K562 (cell line): Measurements from ENCODE around the gene EPHA1. TPM values are rescaled to one million over a fixed set of nuclear protein-coding genes. Genes with fewer than 3 reads are reported as not detected.
A peak's percentile ranks its signal among the peaks of the same experiment; 100 is the strongest.

Source experiments
- ATAC-seq: fragments of 200-7000 bp; cut with Tn5 transposase; 3 replicates; pipeline ENCODE4 v1.9.1; 2020; ENCODE audit warnings: moderate library complexity
- BruUV-seq: library from RNA; stranded (reverse); fragments of 400-500 nt; replicated peaks from 2 replicates; lab custom pipeline; 2021; lab: Mats Ljungman, UMichigan
- CTCF ChIA-PET: fragments of 300-600 bp; formaldehyde crosslinking; extraction: SDS; loops from one replicate; lab custom pipeline; 2021; ENCODE audit warnings: low intra/inter-chr PET ratio; lab: Yijun Ruan, JAX
- POLR2A ChIA-PET: fragments of 300-600, 350-650 bp; sonication (Branson Sonifier 250); formaldehyde crosslinking; extraction: SDS; loops from one replicate; lab custom pipeline; 2021; ENCODE audit warnings: antibody characterized with exemption, inconsistent platforms; lab: Yijun Ruan, JAX
- DNase-seq, 4 experiments: peaks; one replicate each; pipeline versions ENCODE4 v3.0.0 to v3.0.0-alpha.2; 2011 to 2018; ENCODE audit warnings: low spot score in 3 of 4, mixed read lengths in 3 of 4; ENCODE audit errors: extremely low read depth in 1 of 4
- FAIRE-seq: peaks from 2 replicates; lab custom pipeline; 2011; peaks lifted over from hg19 to GRCh38; lab: Jason Lieb, UNC
- H2AFZ ChIP-seq: 2 replicates; pipeline ENCODE4 v1.6.0; 2011; ENCODE audit warnings: low read depth, low read length, control low read depth, inconsistent platforms
- H3K27ac ChIP-seq: fragments of 200-600 bp; 3 replicates; pipeline ENCODE4 v1.8.0; 2011; ENCODE audit warnings: low read depth, mild to moderate bottlenecking, control low read depth, inconsistent platforms, low read length, moderate library complexity, mixed read lengths; ENCODE audit errors: extremely low read depth
- H3K27me3 ChIP-seq, 2 experiments: fragments of 300-600 bp in 1 of 2; 2 replicates in 1 of 2; 3 replicates in 1 of 2; pipeline versions ENCODE4 v1.6.0 to v1.8.0; 2011; ENCODE audit warnings: inconsistent platforms in 2 of 2, low read length in 2 of 2, mild to moderate bottlenecking in 1 of 2, mixed read lengths in 1 of 2, moderate library complexity in 1 of 2; ENCODE audit not compliant: control insufficient read depth in 2 of 2, insufficient read depth in 2 of 2
- H3K36me3 ChIP-seq: fragments of 300-600 bp; 3 replicates; pipeline ENCODE4 v1.8.0; 2011; ENCODE audit warnings: mild to moderate bottlenecking, low read length, inconsistent platforms; ENCODE audit not compliant: control insufficient read depth, insufficient read depth
- H3K4me1 ChIP-seq, 2 experiments: fragments of 200-600 bp in 1 of 2; replicated peaks in 1 of 2; 2 replicates in 1 of 2; 3 replicates in 1 of 2; pipeline versions ENCODE4 v1.5.1 to v1.8.0; 2011; ENCODE audit warnings: inconsistent platforms in 2 of 2, low read length in 2 of 2, mild to moderate bottlenecking in 1 of 2, mixed read lengths in 1 of 2, moderate library complexity in 1 of 2; ENCODE audit not compliant: control insufficient read depth in 2 of 2, insufficient read depth in 2 of 2
- H3K4me2 ChIP-seq: 2 replicates; pipeline ENCODE4 v1.6.1; 2011; ENCODE audit warnings: low read length, control low read depth, inconsistent platforms, mixed read lengths; ENCODE audit not compliant: insufficient read depth
- H3K4me3 ChIP-seq: fragments of 200-600 bp; sonication (generic), shearing (Covaris generic); 2 replicates; pipeline ENCODE4 v1.5.1; 2016; ENCODE audit warnings: control low read depth, inconsistent platforms
- H3K79me2 ChIP-seq: fragments of 200-600 bp; 3 replicates; pipeline ENCODE4 v1.8.0; 2011; ENCODE audit warnings: low read length, inconsistent platforms; ENCODE audit not compliant: control insufficient read depth, insufficient read depth
- H3K9ac ChIP-seq, 2 experiments: 2 replicates each; pipeline versions ENCODE4 v1.6.0 to v1.6.1; 2011; ENCODE audit warnings: low read depth in 2 of 2, low read length in 2 of 2, control low read depth in 1 of 2, inconsistent platforms in 1 of 2, mild to moderate bottlenecking in 1 of 2, mixed read lengths in 1 of 2; ENCODE audit not compliant: insufficient read depth in 1 of 2
- H3K9me1 ChIP-seq: one replicate; pipeline ENCODE4 v1.6.0; 2011; ENCODE audit warnings: inconsistent platforms, mild to moderate bottlenecking, low read length, moderate library complexity; ENCODE audit not compliant: control insufficient read depth, insufficient read depth
- H3K9me3 ChIP-seq: replicated peaks from 2 replicates; pipeline ENCODE4 v1.5.1; 2011; ENCODE audit warnings: low read depth, low read length, inconsistent platforms; ENCODE audit not compliant: control insufficient read depth, insufficient read depth
- H4K20me1 ChIP-seq: replicated peaks from 2 replicates; pipeline ENCODE4 v1.6.1; 2011; ENCODE audit warnings: low read length, inconsistent platforms, mixed read lengths; ENCODE audit not compliant: control insufficient read depth, insufficient read depth
- GTF2B ChIP-seq: IDR thresholded peaks from 2 replicates; pipeline ENCODE4 v1.6.1; 2011; ENCODE audit not compliant: insufficient read length; ENCODE audit errors: extremely low read depth
- MEF2A ChIP-seq: IDR thresholded peaks from 2 replicates; pipeline ENCODE4 v1.6.1; 2011; ENCODE audit warnings: low read depth, mild to moderate bottlenecking, low read length, moderate library complexity; ENCODE audit not compliant: control insufficient read depth
- PRMT5 ChIP-seq: sonication (generic); formaldehyde crosslinking; IDR thresholded peaks from 2 replicates; pipeline ENCODE4 v1.5.0; 2020; ENCODE audit warnings: missing genetic modification reagents
- SNIP1 ChIP-seq: fragments of 450-650 bp; IDR thresholded peaks from 2 replicates; pipeline ENCODE4 v1.7.1; 2017; ENCODE audit warnings: low read depth, mild to moderate bottlenecking
- SREBF2 ChIP-seq: sonication (generic); formaldehyde crosslinking; IDR thresholded peaks from 2 replicates; pipeline ENCODE4 v1.4.0; 2020; ENCODE audit warnings: mild to moderate bottlenecking, missing genetic modification reagents
- SRSF3 ChIP-seq: fragments of 200-400 bp; formaldehyde crosslinking; IDR thresholded peaks from 2 replicates; pipeline ENCODE4 v1.6.1; 2016; ENCODE audit warnings: mild to moderate bottlenecking, low read length, moderate library complexity; ENCODE audit not compliant: insufficient read depth
- STAT5B ChIP-seq: fragments of 250-450 bp; sonication (Bioruptor Pico); IDR thresholded peaks from 2 replicates; pipeline ENCODE4 v1.8.0; 2021; ENCODE audit warnings: mild to moderate bottlenecking, inconsistent platforms
- THAP7 ChIP-seq: fragments of 250-450 bp; sonication (Bioruptor Pico); IDR thresholded peaks from 2 replicates; pipeline ENCODE4 v1.5.0; 2021
- TRIM24 ChIP-seq, 2 experiments: fragments of 450-650 bp; IDR thresholded peaks; 2 replicates each; pipeline ENCODE4 v1.6.1; 2016
- ZNF224 ChIP-seq: sonication (generic); formaldehyde crosslinking; IDR thresholded peaks from 2 replicates; pipeline ENCODE4 v1.8.0; 2022; ENCODE audit warnings: mild to moderate bottlenecking, missing genetic modification reagents
- ZNF232 ChIP-seq: sonication (generic); formaldehyde crosslinking; IDR thresholded peaks from 2 replicates; pipeline ENCODE4 v1.8.0; 2022; ENCODE audit warnings: mild to moderate bottlenecking, missing genetic modification reagents
- ZNF253 ChIP-seq: fragments of 250-450 bp; sonication (Bioruptor Pico); conservative IDR thresholded peaks from 2 replicates; pipeline ENCODE4 v1.6.1; 2021; ENCODE audit warnings: mild to moderate bottlenecking
- ZNF316 ChIP-seq: fragments of 450-650 bp; IDR thresholded peaks from 2 replicates; pipeline ENCODE4 v1.6.1; 2016
- WGBS: fragments of 100-300 bp; shearing (Covaris generic); methylation state at CpG from one replicate; pipeline ENCODE4 v1.1.6; 2016; ENCODE audit warnings: low coverage, mixed read lengths; ENCODE audit not compliant: insufficient coverage; ENCODE audit errors: missing lambda C conversion rate; 5-methylcytosine and 5-hydroxymethylcytosine counted together
- in situ Hi-C: fragments of 300-500 bp; cut with MboI; formaldehyde crosslinking; loops from 4 replicates; pipeline ENCODE4 v1.15.0; 2018; ENCODE audit warnings: inconsistent platforms, mixed read lengths
- intact Hi-C: fragments of 100-400 bp; cut with micrococcal nuclease; formaldehyde crosslinking; loops from 2 replicates; pipeline ENCODE4 v1.14.2; 2022
- polyA plus RNA-seq, 8 experiments: library from polyadenylated mRNA; depleted of rRNA in 4 of 8; stranded (reverse) in 5 of 8; unstranded in 3 of 8; fragments of >200 nt; fragmentation: Nextera tagmentation in 2 of 8; fragmentation: Illumina TruSeq in 1 of 8; extraction: Ambion mirVana in 2 of 8; extraction: Trizol in 1 of 8; gene quantifications; 2 replicates each; pipeline versions ENCODE4 v1.2.1 to v1.2.3, GENCODE V29; 2011 to 2014; ENCODE audit warnings: inconsistent platforms in 1 of 8, missing spikeins in 1 of 8
- total RNA-seq, 7 experiments: library from RNA; depleted of rRNA in 6 of 7; stranded (reverse); fragments of >200 nt in 6 of 7; fragmentation: Illumina TruSeq in 2 of 7; extraction: Trizol in 2 of 7; gene quantifications; 2 replicates each; pipeline versions ENCODE4 v1.2.1 to v1.2.3, GENCODE V29; 2011 to 2021; ENCODE audit warnings: low replicate concordance in 1 of 7
- TF ChIP-seq, protein P1 (sequence below), 2 experiments: fragments of 450-650 bp in 1 of 2; sonication (generic) in 1 of 2; formaldehyde crosslinking in 1 of 2; IDR thresholded peaks; 2 replicates each; pipeline versions ENCODE4 v1.7.1 to v1.9.0; 2016 to 2022; ENCODE audit warnings: inconsistent platforms in 1 of 2, mild to moderate bottlenecking in 1 of 2, missing genetic modification reagents in 1 of 2

The EPHA1 gene
- total and polyA plus RNA-seq, 9 of the 15 experiments (the other 6 are each of a cell fraction or from before 2014, with no cell fraction given) = 0.22 to 0.57 (median 0.32) TPM; not detected in 6

DNA sequence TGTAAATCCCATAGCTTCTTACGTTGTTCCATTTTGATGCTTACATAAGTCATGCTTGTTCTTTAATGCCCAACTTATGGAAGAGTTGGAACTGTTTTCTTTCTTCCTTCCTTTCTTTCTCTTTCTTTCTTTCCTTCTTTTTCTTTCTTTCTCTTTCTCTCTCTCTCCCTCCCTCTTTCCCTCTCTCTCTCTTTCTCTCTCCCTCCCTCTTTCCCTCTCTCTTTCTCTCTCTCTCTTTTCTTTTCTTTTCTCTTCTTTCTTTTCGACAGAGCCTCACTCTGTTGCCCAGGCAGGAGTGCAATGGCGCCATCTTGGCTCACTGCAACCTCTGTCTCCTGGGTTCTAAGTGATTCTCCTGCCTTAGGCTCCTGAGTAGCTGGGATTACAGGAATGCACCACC lies 65.1 kb downstream of the EPHA1 start:
- ChIA-PET CTCF (no interaction called here), POLR2A (interaction anchor here (0.9 kb wide), 1 partner anchor 109 kb away, joined by 3 read pairs; no protein-coding TSS in a partner anchor)
- Histone ChIP-seq H3K27ac (no peak overlapping the region), H3K4me3 (no peak overlapping the region), H2AFZ (no peak overlapping the region), H3K36me3 (no peaks in the 10 kb centered on the region), H3K9ac (no peak overlapping the region), H3K9me3 (no peaks in the 10 kb centered on the region), H4K20me1 (no peaks in the 10 kb centered on the region), H3K79me2 (no peaks in the 10 kb centered on the region), H3K27me3 (peaks cover 28 to 36% of the 10 kb centered on the region in 2 experiments), H3K4me1 (peaks cover 0 to 7% of the 10 kb centered on the region in 2 experiments; a peak in 2 of 5 replicates), H3K4me2 (no peak overlapping the region), H3K9me1 (no peaks in the 10 kb centered on the region)
- in situ Hi-C loops = no loop called here
- DNase-seq = no peak
- ATAC-seq = no peak
- intact Hi-C loops = no loop called here
- no TSS peak for BruUV-seq
- 3% methylated on average over 3 of the region's 3 CpGs for WGBS
- no peak for FAIRE-seq
- TF ChIP-seq, protein P1, sequence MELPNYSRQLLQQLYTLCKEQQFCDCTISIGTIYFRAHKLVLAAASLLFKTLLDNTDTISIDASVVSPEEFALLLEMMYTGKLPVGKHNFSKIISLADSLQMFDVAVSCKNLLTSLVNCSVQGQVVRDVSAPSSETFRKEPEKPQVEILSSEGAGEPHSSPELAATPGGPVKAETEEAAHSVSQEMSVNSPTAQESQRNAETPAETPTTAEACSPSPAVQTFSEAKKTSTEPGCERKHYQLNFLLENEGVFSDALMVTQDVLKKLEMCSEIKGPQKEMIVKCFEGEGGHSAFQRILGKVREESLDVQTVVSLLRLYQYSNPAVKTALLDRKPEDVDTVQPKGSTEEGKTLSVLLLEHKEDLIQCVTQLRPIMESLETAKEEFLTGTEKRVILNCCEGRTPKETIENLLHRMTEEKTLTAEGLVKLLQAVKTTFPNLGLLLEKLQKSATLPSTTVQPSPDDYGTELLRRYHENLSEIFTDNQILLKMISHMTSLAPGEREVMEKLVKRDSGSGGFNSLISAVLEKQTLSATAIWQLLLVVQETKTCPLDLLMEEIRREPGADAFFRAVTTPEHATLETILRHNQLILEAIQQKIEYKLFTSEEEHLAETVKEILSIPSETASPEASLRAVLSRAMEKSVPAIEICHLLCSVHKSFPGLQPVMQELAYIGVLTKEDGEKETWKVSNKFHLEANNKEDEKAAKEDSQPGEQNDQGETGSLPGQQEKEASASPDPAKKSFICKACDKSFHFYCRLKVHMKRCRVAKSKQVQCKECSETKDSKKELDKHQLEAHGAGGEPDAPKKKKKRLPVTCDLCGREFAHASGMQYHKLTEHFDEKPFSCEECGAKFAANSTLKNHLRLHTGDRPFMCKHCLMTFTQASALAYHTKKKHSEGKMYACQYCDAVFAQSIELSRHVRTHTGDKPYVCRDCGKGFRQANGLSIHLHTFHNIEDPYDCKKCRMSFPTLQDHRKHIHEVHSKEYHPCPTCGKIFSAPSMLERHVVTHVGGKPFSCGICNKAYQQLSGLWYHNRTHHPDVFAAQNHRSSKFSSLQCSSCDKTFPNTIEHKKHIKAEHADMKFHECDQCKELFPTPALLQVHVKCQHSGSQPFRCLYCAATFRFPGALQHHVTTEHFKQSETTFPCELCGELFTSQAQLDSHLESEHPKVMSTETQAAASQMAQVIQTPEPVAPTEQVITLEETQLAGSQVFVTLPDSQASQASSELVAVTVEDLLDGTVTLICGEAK (IDR thresholded peaks at IDR 0.05) = no peak
- TF ChIP-seq, protein P1 (CRISPR knock-in tag; IDR thresholded peaks at IDR 0.05) = no peak
- TF ChIP-seq SREBF2 (CRISPR knock-in tag) (no peak), MEF2A (no peak), SRSF3 (no peak), ZNF224 (no peak), THAP7 (no peak), SNIP1 (0 out of 2 replicates have a peak, but pooled peaks have one; percentile 43), TRIM24 (IDR thresholded peaks at IDR 0.05) (0 out of 4 replicates have a peak, but pooled peaks of 1 of the 2 experiments have one; percentile 22), PRMT5 (CRISPR knock-in tag) (no peak), GTF2B (no peak), STAT5B (CRISPR knock-in tag) (no peak), ZNF232 (CRISPR knock-in tag) (no peak), ZNF316 (no peak), ZNF253 (CRISPR knock-in tag) (no peak)
